ENCODE results near the gene ADORA1.

GRCh38 chr1:203103829-203104495 is 23.6 kb upstream of the ADORA1 start:
- no peak for TF ChIP-seq POLR2A (IDR thresholded peaks at IDR 0.05; ENCODE audit: low read depth, low read length)
- TF ChIP-seq TBL1XR1 (IDR thresholded peaks at IDR 0.05; ENCODE audit: low read depth, low read length), result no peak
- TF ChIP-seq MAX (IDR thresholded peaks at IDR 0.05; ENCODE audit: low read depth, low read length), result no peak
- TF ChIP-seq HDAC2 (IDR thresholded peaks at IDR 0.05), result no peak
- TF ChIP-seq ATF7 (IDR thresholded peaks at IDR 0.05; ENCODE audit: low read depth), result no peak
- TF ChIP-seq ZBTB33 (IDR thresholded peaks at IDR 0.05), result no peak
- TF ChIP-seq CTCF (IDR thresholded peaks at IDR 0.05 in 2 of 3, conservative IDR thresholded peaks at IDR 0.05 in 1 of 3; ENCODE audit: control insufficient read depth in 2 of 3, extremely low read depth in 1 of 3, insufficient read depth in 1 of 3, low read depth in 3 of 3, low read length in 3 of 3), result no peak
- TF ChIP-seq BHLHE40 (IDR thresholded peaks at IDR 0.05; ENCODE audit: borderline replicate concordance in 1 of 2, low read depth in 2 of 2, low read length in 1 of 2), result no peak
- TF ChIP-seq BCLAF1 (IDR thresholded peaks at IDR 0.05), result no peak
- no peak for TF ChIP-seq RAD51 (IDR thresholded peaks at IDR 0.05)
- no peak for TF ChIP-seq SP1 (IDR thresholded peaks at IDR 0.05; ENCODE audit: low read depth, low read length)
- TF ChIP-seq CHD4 (IDR thresholded peaks at IDR 0.05), result no peak

All from GM12878 (cell line).